Measurements from ENCODE around the gene ARF4.

ARF4 gene

DNA sequence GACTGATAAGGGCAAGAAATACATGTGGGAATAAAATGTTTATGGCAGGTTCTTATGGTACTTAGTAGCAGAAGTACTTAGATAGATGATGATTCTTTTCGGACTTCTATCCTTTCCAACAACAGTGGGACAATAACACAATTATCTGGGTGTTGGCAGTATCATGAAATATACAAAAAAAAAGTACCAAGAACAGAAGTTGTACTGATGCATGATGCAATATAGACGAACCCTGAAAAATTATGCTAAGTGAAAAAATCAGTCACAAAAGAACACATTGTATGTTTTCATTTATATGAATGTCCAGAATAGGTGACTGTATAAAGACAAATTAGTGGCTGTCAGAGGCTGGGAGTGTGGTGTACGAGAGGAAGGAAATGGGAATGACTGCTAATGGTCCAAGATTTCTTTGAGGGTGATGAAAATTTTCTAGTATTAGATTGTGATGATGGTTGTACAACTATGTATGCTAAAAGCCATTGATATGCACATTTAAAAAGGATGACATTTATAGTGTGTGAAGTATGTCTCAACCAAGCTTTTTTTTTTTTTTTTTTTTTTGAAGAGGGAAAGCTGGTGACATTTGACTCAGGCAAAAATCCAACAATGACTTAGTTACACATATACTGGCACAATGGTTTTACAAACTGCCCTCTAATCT is 21.0 kb downstream of the ARF4 start:
- DNase-seq: no peak

- no peak for DNase-seq
These were observed 25.0 kb downstream of the ARF4 start for GRCh38 chr3:57572096-57572495.

GRCh38 chr3:57570878-57571277 is 26.3 kb downstream of the ARF4 start:
- DNase-seq: no peak

GRCh38 chr3:57569859-57570450 is 27.2 kb downstream of the ARF4 start:
- DNase-seq: no peak

DNA sequence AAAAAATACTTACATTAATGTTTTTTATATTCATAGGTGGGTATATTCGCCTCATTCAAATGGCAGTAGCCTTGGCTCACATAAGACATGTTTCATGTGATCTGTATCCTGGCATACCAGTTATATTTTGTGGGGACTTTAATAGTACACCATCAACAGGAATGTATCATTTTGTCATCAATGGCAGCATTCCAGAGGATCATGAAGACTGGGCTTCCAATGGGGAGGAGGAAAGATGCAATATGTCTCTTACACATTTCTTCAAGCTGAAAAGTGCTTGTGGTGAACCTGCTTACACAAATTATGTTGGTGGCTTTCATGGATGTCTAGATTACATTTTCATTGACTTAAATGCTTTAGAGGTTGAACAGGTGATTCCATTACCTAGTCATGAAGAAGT is 37.6 kb downstream of the ARF4 start:
- DNase-seq: no peak

- DNase-seq: no peak
These were observed 40.0 kb downstream of the ARF4 start for GRCh38 chr3:57557085-57557537.

GRCh38 chr3:57556459-57557084 is 40.6 kb downstream of the ARF4 start:
- DNase-seq: peak; percentile 35

- DNase-seq: peak; percentile 90
These were observed 41.2 kb downstream of the ARF4 start, which contains the start of gene PDE12 for GRCh38 chr3:57555738-57556458. TSS of gene PDE12 (plus strand) at chr3:57556274. CDS start at chr3:57556380, 106 bp downstream.

GRCh38 chr3:57555306-57555705 is 41.8 kb downstream of the ARF4 start:
- no peak for DNase-seq

DNA sequence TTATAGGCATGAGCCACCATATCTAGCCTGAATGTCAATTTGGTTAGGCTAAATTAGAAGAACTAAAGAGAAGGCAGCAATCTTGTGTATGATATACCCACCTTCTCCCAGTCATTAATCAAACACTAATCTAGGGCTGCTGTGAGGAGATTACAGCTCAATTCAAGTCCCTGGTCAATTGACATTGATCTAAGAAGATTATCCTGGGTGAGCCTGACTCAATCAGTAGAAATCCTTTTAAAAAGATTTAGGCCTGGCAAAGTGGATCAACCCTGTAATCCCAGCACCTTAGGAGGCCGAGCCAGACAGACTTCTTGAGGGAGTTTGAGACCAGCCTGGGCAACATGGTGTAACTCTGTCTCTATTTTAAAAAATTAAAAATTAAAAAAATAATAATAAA is 50.5 kb downstream of the ARF4 start:
- DNase-seq: no peak

DNA sequence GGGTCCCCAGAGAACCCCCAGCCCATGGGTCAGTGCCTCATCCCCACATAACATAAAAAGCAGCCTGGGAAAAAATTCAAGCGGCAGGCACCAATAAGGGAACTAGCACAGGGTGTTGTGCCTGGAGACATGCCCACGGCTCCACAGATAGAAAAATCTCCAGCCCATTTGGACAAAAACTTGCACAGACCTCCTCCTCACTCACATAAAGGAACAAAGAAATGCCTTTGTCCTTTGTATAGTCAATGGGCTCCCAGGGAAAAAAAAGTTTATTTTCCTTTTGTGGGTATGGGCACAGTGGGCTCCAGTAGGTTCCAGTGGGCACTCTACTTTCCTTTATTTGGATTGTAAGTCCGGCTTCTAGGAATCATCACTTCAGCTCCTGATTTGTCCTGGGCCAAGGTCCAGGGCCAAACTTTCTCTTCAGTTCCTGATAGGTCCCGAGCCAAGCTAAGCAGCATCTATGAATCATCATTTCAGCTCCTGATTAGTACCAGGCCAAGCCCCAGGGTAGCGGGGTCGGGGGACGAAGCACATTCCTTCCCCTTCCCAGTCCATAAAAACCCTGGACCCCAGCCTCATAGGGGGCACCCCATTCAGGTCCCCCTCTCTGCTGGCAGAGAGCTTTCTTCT is 51.4 kb downstream of the ARF4 start:
- no peak for DNase-seq

DNA sequence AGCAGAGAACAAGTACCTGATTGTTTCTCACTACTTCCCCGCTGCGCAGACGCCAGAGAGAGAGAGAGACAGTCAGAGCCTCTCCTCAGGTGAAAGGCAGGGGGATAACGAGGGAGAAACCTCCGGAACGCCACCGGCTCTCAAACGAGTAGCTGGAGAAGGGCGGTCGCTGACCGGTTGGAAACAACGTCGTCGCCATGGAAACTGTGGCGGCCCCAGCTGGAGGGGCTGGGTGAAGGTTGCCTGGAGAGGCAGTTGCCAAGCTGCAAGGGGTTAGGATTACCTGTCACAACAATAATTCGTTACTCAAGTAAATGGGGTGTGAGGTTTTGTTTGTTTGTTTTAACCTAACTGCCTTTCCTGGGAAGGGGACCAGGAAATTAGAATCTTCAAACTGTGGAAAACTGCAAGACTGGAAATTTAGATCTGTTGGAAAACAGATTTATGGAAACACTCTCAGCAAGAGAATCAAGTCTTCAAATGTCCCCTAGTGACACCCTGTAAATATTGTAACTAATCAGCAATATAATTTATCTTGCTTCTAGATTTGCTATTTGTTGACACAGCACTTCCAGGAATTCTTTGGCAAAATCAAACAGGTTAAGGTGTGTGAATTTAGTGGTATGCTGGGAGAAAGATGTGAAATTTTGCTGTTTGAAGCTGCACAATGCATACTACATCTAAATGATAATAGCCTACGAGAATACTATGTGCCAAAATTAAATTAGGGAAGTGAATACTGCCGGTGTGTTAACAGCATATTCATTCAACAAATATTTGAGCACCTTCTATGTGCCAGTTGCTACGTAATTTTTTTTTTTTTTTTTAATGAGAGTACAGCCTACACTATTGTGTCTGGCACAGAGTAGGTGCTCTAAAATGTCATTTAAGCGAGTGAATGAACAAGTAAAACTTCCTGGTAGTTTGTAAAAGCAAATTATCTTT is 52.7 kb downstream of the ARF4 start, which contains the start of gene DNAH12:
Gene DNAH12 (minus strand): TSS at position 164 of the 945 bp plus-strand sequence. CDS start 1,474 bp downstream, outside the sequence.
- DNase-seq: peak; percentile 72

DNA sequence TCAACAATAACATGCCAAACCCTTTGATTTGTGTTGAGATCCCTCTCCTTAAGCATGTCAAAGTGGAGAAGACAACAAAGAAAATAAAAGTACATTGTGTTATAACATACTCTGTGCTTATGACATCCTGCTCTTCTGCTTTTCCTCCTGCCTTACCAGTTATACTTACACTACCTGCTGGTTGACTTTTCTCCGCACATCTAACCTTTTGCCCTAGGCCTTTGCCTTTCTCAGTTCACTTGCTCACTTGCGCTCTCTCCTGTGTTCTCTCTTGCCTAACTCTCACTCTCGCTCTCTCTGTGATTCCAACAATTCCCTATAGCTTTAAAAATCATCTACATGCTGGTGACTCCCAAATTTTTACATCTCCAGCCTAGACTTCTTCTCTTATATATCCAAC is 58.7 kb downstream of the ARF4 start:
- no peak for DNase-seq

DNA sequence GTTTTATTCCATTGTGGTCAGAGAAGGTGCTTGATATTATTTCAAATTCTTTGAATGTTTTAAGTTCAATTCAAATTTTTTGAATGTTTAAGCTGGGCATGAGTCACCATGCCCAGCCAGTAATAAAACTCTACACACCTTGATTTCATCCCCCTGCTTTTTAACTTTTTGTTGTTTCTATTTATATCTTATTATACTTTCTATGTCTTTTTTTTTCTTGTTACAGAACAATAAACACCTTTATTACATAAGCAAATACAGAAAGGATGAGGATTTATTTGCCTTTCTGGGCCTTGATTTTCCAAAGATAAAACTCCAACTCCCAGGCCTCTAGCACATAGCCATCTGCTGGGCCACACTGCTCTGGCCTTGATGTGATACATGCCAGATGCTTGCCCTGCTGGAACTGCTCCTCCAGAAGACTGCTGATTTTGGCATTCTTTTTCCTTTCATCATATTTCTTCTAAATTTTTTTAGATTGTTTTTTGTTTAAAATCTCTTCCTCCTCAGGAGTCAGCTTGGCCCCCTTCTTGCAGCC is 67.0 kb downstream of the ARF4 start:
- DNase-seq: no peak
